Body of pancreas (tissue), 4 donors: ENCODE measurements around the gene DLG2.

Experiments used
- POLR2A ChIP-seq, 3 donors: fragments of 450-650 bp; IDR thresholded peaks; one replicate each; pipeline ENCODE4 v1.6.1; 2016; ENCODE audit warnings: antibody characterized with exemption in 3 of 3, mild to moderate bottlenecking in 2 of 3
- TF ChIP-seq, protein P1 (sequence below), 7 experiments: fragments of 450-650 bp in 4 of 7; fragments of 200-600 bp in 3 of 7; sonication (generic) in 3 of 7; IDR thresholded peaks; one replicate each; pipeline ENCODE4 v1.5.1; 2016 to 2019; ENCODE audit warnings: antibody characterized with exemption in 7 of 7

GRCh38 chr11:85494396-85494795 lies 132.7 kb downstream of the DLG2 start:
- TF ChIP-seq, protein P1, sequence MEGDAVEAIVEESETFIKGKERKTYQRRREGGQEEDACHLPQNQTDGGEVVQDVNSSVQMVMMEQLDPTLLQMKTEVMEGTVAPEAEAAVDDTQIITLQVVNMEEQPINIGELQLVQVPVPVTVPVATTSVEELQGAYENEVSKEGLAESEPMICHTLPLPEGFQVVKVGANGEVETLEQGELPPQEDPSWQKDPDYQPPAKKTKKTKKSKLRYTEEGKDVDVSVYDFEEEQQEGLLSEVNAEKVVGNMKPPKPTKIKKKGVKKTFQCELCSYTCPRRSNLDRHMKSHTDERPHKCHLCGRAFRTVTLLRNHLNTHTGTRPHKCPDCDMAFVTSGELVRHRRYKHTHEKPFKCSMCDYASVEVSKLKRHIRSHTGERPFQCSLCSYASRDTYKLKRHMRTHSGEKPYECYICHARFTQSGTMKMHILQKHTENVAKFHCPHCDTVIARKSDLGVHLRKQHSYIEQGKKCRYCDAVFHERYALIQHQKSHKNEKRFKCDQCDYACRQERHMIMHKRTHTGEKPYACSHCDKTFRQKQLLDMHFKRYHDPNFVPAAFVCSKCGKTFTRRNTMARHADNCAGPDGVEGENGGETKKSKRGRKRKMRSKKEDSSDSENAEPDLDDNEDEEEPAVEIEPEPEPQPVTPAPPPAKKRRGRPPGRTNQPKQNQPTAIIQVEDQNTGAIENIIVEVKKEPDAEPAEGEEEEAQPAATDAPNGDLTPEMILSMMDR (IDR thresholded peaks at IDR 0.05): no peak
- TF ChIP-seq POLR2A (IDR thresholded peaks at IDR 0.05): no peak
